Measurements from ENCODE around the gene ITPR1.

Gene ITPR1

GRCh38 chr3:4491855-4492207 lies 1.3 kb upstream of the ITPR1 start:
- DNase-seq, result no peak

- peak; percentile 39 for DNase-seq
Observed at GRCh38 chr3:4492208-4493013, 737 bp upstream of the ITPR1 start.

GRCh38 chr3:4493941-4494894 lies 1.1 kb downstream of the ITPR1 start:
- DNase-seq, result no peak

GRCh38 chr3:4494895-4495264 lies 1.7 kb downstream of the ITPR1 start:
- no peak for DNase-seq

GRCh38 chr3:4495294-4496086 lies 2.3 kb downstream of the ITPR1 start:
- DNase-seq, result no peak

- no peak for DNase-seq
Observed at GRCh38 chr3:4496087-4496452, 2.9 kb downstream of the ITPR1 start.

GRCh38 chr3:4497005-4497692 lies 4.0 kb downstream of the ITPR1 start:
- DNase-seq, result no peak

GRCh38 chr3:4497843-4498324 lies 4.7 kb downstream of the ITPR1 start:
- no peak for DNase-seq

- DNase-seq, result no peak
Observed at GRCh38 chr3:4498446-4498845, 5.3 kb downstream of the ITPR1 start.

- DNase-seq, result no peak
Observed at GRCh38 chr3:4501437-4501836, 8.3 kb downstream of the ITPR1 start.

GRCh38 chr3:4501927-4502326 lies 8.8 kb downstream of the ITPR1 start:
- DNase-seq, result no peak

GRCh38 chr3:4503050-4503449 lies 9.9 kb downstream of the ITPR1 start:
- no peak for DNase-seq

- DNase-seq, result no peak
Observed at GRCh38 chr3:4504340-4505261, 11.5 kb downstream of the ITPR1 start.

GRCh38 chr3:4505688-4506558 lies 12.8 kb downstream of the ITPR1 start:
- DNase-seq, result no peak

- DNase-seq, result no peak
Observed at GRCh38 chr3:4506559-4507023, 13.4 kb downstream of the ITPR1 start.

- peak; percentile 39 for DNase-seq
Observed at GRCh38 chr3:4507024-4507596, 14.0 kb downstream of the ITPR1 start.

GRCh38 chr3:4508048-4508981 lies 15.2 kb downstream of the ITPR1 start:
- DNase-seq, result no peak

GRCh38 chr3:4509043-4509442 lies 15.9 kb downstream of the ITPR1 start:
- no peak for DNase-seq

Data from fibroblast of skin of scalp (primary cell).